HG02610 (cell line): ENCODE results near the gene TSTD1.
"Not testable (repeated sequence)": the region's sequence is repeated elsewhere in the genome, so short reads cannot be mapped to it uniquely, and the experiment has no call there.

Experiments
- ATAC-seq: cut with Tn5 transposase; IDR thresholded peaks from one replicate; pipeline ENCODE4 v1.9.1; 2021; ENCODE audit warnings: mild to moderate bottlenecking, moderate library complexity; ENCODE audit not compliant: unreplicated experiment

The TSTD1 gene

GRCh38 chr1:161012420-161012819 lies 26.3 kb downstream of the TSTD1 start:
- ATAC-seq, result no peak

- no peak for ATAC-seq
These were observed 29.1 kb downstream of the TSTD1 start for GRCh38 chr1:161009602-161010211.

- no peak for ATAC-seq
These were observed 29.8 kb downstream of the TSTD1 start for GRCh38 chr1:161008869-161009510.

- no peak for ATAC-seq
These were observed 31.4 kb downstream of the TSTD1 start for GRCh38 chr1:161007369-161007768.

- ATAC-seq, result no peak
These were observed 32.2 kb downstream of the TSTD1 start for GRCh38 chr1:161006563-161006962.

GRCh38 chr1:161001525-161001924 lies 37.2 kb downstream of the TSTD1 start:
- no peak for ATAC-seq

GRCh38 chr1:161000736-161001480 lies 37.9 kb downstream of the TSTD1 start:
- ATAC-seq, result no peak

GRCh38 chr1:160999376-160999775 lies 39.4 kb downstream of the TSTD1 start:
- ATAC-seq, result no peak

- no peak for ATAC-seq
These were observed 41.3 kb downstream of the TSTD1 start for GRCh38 chr1:160997323-160998038.

GRCh38 chr1:160996178-160996577 lies 42.6 kb downstream of the TSTD1 start:
- ATAC-seq, result no peak

GRCh38 chr1:160993544-160994193 lies 45.1 kb downstream of the TSTD1 start:
- ATAC-seq, result no peak

- not testable (repeated sequence) for ATAC-seq
These were observed 46.7 kb downstream of the TSTD1 start for GRCh38 chr1:160992036-160992435.
